GM18870 (cell line): Measurements from ENCODE around the gene CCDC80.

ENCODE experiments used
- ATAC-seq: cut with Tn5 transposase; IDR thresholded peaks from one replicate; pipeline ENCODE4 v1.9.1; 2021; ENCODE audit warnings: moderate library complexity; ENCODE audit not compliant: unreplicated experiment

The CCDC80 gene

DNA sequence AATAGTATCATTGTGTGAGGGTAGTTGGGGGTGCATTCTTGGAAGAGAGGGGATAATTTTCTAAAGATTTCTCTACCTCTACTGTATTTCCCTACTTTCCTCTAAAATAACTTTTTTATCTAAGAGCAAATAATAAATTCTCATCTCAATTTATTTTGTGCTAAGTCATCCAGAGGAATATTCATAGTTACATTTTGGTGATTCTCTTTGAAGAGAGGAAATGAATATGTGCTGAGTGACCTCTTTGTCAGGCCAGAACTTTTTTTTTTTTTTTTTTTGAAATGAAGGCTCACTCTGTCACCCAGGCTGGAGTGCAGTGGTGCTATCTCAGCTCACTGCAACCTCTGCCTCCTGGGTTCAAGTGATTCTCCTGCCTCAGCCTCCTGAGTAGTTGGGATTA, 15.1 kb upstream of the CCDC80 start:
- no peak for ATAC-seq

DNA sequence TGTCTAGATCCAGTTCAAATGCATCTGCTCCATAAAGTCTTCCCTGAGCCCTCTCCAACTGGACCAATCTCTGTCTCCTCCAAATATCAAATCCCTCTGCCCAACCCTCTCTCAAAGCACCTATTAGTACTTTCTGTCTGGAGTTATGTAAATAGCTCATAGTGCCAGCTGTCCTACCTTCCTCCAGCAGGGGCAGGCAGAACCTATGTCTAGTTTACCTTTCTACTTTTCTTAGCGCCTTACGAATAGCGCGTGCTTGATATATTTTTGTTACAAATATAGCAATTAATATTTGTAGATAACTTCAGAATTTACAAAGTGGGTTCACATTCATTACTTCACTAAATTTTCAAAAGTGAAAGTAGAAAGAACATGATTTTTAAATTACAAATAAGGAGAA, 14.0 kb upstream of the CCDC80 start:
- ATAC-seq = no peak

DNA sequence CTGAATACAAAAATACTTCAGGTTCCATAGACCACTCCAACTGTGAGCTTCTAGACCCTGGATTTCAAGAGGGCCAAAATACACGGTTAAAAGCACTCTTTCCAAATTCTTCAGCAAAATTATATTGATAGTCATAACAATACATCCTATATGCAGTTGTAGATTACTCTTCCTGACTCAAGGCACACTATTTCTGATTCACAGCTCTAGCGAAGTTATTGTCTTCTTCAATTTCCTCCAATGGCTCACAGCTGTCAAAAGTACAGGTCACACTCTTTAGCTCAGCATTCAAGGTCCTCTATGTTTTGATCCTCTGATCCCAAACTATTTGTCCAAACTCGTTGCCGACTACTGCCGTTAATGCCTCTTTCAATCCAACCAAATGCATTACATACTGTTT, 13.5 kb upstream of the CCDC80 start:
- no peak for ATAC-seq

DNA sequence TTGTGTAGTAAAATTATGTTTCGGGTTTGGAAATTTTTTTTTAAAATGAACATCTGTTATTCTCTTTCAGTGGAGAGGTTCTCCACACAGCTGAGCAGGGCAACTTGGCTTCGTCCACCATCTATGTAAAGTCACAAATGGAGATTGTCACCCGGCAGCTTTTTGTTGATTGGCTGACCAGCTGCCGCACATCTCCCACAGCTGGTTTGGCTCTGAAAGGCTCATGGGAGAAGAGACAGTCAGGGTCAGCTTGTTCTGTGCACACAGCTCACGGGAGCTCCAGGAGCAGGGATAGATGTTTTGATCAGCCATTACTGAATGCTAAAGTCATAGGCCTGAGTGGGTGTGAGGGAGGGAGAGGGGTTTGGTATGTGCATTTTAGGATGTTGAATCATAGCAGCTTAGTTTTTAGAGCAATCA, 12.9 kb upstream of the CCDC80 start:
- no peak for ATAC-seq

DNA sequence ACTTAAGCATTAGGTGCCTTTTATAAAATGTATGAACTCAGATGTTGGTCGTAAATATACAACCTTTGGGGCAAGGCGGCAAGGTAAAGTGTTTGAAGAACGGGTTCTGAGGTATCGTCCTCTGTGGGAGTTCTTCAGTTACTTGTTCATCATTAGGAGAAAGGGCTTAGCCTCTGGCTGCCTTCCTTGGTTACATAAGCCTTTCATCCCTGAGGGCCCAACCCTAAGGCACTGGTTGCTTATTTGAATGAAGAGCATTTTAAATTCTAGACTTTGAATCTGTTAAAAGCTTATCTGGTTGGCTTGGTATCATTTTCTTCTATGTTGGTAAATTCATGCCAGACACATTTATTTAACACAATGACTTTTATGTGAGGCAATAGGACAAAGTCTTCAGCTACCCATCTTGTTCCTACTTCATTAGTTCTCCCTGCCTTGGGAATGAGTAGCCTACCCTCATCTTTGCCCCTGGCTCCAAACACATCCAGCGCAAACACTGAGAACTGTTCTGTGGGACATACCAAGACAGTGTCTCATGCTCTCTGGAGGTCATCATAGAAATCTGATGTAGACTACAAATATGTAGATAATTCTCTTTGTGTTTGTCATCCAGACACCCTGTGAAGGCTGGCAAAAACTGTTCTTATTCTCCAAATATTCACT, 12.4 kb upstream of the CCDC80 start:
- no peak for ATAC-seq

DNA sequence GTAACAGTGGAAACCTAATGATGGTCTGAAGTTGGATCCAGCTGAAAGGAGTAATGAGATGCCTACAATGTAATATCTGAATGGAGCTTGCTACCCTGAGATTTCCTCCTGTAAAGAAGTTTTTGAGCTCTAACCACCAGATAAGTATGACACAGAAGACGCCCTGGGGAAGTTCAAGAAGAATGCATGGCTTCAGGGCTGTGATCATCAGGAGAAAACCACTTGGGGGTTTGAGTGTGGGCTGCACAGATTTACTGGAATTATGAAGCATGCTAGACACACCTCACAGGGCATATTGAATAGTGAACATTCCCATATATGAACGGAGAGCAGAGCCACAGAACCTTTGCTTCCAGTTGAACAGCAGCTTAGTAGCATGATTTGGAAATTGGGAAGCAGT, 10.6 kb upstream of the CCDC80 start:
- no peak for ATAC-seq

DNA sequence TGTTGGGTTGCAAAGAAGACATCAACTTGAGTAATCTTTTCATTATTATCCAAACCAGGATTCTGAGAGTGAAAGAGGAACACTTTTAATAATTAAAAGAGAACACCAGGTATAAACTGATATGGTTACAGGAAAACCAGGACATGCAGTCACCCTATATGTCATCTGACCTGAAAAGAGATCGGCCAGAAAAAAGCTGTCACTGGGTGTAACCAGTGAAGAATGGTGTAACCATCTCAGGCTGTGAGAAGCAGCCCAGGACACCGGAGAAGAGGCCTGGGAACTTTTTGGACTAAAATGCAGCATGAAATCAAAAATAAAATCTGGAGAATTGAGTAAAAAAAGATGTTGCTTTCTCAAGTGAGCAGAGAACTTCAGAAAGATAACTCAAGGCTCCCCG, 10.1 kb upstream of the CCDC80 start:
- ATAC-seq = no peak

DNA sequence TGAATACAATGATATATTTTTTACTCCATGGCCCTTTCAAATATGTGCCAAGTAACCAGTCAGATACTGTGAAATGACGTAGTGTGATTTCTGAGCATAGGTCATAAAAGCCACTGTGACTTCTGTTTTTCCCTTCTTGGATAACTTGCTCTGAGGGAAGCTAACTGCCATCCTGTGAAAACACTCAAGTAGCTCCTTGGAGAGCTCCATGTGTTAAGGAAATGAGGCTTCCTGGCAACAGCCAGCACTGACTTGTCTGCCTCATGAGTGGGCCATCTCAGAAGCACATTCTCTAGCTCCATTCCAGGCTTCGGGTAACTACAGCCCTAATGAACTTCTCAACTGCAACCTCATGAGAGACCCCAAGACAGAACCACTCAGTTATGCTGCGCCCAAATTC, 9.5 kb upstream of the CCDC80 start:
- no peak for ATAC-seq

DNA sequence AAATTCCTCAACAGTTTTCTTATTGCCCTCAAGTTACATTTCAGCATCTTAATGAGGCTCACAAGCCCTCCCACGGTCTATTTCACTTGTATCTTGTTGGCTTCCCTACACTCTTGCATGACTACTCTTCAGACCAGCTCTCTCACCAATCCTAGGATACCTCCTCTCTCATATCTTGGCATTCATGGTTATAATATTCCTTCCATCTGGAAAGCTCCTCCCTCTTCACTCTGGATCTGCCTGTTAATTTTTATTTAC, 8.5 kb upstream of the CCDC80 start:
- no peak for ATAC-seq

DNA sequence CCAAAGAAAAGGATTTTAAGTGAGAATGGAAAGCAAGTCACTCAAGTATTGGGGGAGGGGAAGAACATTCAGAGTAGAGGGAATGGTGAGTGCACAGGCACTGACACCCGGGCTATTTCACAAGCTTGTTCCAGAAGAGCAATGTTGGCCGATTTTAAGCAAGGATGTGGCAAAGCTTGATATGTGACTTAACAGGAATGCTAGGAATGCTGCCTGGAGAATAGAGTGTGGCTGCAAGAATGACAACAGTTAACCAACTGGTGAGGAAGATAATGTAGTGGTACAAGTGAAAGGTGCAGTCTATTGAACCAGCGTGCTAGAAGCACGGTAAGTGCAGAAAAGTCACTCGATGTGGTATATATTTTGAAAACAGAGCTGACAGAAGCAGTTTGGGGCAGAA, 6.2 kb upstream of the CCDC80 start:
- no peak for ATAC-seq

DNA sequence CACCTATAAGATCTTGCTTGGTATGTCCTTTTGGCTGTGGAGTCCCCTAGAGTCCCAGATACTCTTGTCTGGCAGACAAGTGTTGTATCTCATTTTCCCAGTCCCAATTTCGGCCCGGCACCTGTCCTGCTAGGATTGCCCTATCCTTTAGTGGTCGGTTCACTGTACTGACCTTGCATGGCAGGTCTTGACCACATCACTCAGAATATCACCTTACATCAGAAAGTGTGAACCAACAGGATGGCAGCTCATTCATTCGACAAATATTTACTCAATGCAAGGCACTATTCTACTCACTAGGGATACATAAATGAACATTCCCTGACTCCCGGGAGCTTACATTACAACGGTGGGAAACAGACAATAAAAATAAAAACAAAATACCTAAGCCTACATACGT, 5.7 kb upstream of the CCDC80 start:
- no peak for ATAC-seq

DNA sequence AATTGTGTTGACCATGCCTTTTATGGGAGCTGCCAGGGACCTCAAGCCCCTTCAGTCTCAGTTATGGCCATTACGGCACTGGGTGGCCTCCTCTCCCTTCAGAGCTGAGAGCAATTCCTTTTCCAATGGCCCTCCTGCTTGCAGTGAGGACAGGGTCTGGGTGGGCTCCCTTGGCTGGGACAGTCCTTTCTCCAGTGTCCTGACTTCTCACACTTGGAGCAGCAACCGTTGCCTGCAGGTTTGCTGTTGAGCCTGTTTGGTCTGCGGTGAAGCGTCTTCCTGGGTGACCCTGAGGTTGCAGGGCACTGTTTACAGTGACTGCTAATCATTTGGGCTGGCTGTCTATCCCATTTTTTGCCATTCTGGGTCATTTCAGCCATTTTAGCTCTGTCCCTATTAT, 3.5 kb upstream of the CCDC80 start:
- no peak for ATAC-seq

DNA sequence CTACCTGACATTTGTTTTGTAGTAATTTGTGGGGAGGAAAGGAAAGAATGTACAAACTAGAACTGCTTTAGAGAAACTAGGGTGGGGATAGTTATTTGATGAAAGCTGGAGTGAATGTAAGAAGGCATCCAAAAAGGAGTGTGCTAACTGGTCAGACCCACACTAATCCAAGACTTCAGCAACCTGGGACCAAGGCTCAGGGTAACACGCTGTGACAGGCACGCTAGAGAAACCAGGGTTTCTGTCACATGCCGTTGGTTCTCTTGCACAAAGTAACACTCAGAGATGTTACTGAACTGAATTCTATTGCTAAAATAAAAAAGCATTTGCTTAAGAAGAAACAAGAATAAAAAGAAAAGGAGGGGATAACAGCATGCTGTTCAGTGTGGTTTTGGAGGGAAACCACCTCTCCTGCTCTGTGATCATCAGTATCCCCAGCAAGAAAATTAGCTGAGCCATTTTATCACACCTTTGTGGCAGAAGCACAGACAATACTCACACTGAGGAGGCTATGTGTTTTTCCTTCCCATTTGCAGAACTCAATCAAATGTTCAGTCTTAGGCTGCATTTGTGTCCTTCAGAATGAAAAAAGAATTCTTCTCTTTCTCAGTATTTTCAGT, 2.8 kb upstream of the CCDC80 start:
- ATAC-seq = no peak

DNA sequence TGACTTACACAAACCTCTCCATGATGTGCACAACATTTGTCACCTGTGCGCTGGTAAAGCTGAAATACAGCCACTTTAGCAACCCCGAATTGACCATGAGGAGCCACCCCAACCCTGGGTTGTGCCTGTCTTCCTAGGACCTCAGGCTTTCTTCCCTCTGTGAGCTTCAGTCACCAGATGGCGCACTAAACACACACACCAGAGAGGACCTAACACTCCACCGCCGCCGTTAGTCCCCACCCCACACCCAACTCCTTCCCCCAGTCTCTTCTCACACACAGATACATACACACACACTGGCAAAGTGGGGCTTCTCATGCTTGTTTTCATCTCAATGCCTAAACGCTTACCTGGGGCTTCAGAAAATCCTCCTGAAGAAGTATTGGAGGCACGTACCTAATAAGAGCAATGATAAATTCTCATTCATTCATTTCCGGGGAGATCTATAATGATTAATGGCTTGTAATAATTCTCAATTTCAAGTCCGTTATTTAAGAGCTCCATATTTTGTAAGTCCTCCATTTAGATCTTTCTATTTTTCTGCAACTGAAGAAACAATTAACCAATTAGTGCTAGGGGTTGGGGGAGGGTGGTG, 2.1 kb upstream of the CCDC80 start:
- ATAC-seq = peak; percentile 80

DNA sequence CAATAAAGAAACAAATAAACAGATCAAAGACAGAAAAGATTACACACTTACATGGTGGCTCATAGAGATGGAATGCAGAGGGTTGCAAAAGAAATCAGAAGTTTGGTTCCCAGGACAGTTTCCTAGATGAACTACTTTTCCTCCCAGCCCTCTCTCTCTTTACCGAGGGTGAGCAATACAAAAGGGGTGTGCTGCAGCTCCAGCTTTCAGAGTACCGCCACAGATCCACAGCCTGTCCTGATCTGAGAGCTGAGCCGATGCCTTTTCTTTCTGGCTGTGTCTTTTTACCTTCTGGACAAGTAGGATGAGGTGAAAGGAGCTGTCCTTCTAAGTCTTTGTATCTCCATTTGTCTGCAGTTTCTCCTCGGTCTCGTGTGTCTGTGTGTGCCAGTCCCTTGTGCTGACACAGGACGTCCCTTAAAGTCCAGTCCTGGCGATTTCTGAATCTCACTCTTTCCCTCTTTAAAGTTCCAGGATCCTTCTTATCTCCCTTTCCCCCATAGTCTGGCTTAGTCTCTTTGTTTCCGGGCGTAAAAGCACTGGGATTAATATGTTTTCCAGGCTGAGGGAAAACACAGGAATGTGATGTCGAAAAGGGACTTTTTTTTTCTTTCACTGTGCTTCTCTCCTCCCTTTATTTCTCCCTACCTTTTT, 540 bp downstream of the CCDC80 start:
- ATAC-seq = no peak

DNA sequence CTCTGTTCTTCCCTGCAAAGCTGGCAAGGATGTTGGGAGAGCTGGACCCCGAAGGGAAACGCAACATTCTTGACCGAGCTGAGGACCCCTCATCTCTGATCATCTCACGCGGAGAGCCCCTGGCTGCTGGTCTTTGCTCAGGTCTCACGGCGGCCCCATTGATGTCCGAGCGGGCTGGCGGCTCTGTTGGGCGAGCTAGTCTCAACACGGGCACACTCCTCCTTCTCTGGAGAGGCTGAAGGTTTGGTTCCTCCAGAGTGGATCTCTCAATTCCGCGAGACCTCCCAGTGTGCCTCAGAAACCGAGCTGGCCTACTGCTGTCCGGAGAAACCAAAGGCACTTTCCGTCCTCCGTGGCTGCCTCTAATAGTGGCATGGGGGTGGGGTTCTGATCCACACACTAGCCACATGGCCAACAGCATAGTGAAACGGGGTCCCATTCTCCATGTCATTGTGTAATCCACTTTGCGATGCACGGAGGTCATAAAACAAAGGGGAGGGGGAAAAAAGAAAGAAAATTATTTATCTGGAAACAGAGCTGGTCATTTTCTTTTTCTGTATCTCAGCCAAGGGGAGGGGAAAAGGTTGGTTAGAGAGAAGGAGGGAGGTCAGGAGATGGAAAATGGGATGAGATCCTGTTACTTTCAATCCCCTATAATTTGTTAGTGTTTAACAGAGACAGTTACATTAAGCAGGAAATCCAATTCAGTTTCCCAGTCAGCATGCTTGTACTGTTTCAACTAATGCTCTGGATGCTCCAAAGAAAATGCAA, 1.3 kb downstream of the CCDC80 start:
- ATAC-seq = no peak

DNA sequence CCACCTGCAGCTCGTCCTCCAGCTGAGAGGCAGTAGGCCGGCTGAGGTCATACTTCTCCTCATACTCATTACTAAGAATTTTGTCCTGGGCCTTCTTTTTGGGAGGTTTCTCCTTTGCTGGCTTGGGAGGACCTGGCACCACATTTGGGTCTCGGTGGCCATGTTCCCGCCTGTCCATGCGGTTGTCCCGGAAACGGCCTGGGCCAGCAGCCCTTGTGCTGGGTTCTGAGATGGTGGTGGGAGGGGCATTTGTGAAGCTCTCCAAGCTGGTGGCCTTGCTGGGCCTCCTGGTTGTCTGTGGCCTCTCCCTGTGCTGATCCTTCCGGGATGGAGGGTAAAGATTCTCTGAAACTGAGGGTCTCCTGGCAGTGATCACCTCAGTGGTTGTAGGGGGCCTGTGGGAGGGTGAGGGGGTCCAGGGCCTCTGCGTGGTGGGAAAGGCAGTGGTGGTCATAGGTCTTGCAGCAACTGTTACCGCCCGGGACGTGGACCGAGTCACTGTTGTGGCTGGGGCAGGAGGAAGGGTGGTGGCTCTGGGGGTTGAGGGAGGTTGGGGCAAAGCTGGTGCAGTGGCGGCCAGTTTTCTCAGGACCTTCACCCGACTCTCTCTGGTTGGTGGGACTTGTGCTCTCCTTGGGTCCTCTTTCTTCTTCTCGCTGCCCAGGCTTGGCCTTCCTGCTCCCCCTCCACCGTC, 2.5 kb downstream of the CCDC80 start:
- ATAC-seq = no peak

DNA sequence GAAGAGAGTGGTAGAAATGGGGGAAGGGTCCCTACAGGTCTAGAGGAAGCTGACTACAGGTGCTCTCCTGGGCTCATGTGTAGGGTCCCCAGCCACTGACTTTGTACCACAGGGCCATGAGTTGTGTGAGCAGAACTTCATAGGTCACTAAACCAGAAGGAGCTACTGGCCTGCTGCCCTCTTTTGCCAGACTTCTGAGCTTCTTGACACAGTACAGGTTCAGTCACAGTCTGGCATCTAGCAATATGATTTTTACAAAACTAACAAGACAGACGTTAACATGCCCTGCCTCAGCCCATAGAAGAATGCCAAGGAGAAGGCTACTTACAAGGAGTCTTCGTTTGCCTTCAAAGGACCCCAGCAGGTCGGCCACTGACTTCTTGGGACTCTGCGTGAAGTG, 3.2 kb downstream of the CCDC80 start:
- no peak for ATAC-seq

DNA sequence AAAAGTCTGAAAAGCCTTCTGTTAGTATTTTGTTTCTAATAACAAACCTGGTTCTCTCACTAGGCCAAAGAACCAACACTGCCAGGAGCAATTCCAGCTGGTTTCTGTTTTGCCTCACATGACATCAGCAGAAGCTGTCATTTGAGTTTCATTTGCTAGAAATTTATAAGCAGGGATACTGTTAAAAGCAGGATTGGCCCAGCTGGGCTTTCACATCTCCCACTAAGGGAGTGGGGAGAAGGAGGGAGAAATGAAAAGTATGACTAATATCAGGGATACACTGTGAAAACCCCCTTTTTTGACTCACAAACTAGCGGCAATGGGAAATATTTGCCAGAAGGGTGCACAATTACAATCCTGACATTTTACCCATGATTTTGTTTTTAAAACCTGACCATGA, 5.3 kb downstream of the CCDC80 start:
- no peak for ATAC-seq

DNA sequence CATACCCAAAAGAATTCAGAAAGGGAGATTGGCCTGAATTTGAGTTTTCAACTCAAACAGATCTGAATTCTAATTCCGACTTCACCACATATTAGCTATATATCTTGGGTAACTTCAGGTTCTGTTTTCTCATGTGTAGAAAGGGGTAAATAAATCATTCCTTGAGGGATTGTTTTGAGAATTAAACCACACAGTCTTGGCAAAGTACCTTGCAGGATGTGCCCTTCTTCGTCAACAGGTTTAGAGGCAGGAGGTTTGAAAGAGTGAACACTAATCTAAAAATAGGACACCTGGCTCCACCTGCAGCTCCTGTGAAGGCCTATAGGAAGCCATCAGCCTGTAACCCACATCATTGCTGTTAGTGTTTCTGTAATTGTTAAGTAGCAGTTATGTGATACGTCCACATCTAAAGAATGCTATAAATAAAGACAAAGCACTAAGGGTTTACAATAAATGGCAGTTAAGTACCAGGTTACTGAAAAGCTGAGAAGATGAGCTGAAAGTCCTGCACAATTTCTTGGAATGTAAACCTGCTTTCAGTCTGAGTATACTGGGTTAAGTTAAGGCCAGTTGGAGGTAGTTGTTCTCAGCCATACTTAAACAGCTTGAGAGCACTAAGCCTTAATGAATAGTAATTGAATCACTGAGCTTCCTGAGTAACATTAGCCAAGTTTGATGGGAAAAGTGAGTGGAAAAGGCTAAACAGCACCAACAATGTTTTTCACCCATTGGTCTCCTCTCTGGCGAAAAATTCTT, 6.0 kb downstream of the CCDC80 start:
- no peak for ATAC-seq
